Measurements from ENCODE around the gene METTL16.
"Not testable (repeated sequence)": the region's sequence is repeated elsewhere in the genome, so short reads cannot be mapped to it uniquely, and the experiment has no call there.

The METTL16 gene

DNA sequence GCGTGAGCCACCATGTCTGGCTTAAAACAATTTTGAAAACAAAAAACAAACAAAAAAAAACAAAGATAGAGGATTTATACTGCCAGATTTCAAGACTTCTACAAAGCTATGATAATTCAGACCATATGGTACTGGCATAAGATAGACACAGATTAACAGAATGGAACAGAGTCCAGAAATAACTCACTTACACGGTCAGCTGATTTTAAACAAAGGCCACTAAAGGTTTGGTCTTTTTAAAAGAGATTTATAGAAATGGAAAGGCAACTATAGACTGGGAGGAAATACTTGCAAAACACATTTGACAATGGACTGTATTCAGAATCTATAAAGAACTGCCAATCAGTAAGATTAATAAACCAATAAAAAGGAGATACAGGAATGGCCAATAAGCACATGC, 62.2 kb downstream of the METTL16 start:
- DNase-seq: peak; percentile 55

- not testable (repeated sequence) for DNase-seq
These were observed 64.2 kb downstream of the METTL16 start for GRCh38 chr17:2447479-2447878.

DNA sequence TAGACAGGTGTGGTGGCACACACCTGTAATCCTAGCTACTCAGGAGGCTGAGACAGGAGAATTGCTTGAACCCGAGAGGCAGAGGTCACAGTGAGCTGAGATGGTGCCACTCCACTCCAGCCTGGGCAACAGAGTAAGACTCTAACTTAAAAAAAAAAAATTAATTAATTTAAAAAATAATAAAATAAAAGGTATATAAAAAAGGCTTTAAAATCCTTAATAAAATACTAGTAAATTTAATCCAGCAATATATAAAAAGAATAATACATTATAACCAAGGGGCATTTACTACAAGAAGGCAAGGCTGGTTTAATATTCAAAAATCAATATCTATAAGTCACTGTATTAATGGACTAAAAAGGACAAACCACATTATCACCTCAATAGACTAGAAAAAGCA, 66.0 kb downstream of the METTL16 start:
- DNase-seq: no peak

GRCh38 chr17:2444382-2444781, 67.3 kb downstream of the METTL16 start:
- no peak for DNase-seq

DNA sequence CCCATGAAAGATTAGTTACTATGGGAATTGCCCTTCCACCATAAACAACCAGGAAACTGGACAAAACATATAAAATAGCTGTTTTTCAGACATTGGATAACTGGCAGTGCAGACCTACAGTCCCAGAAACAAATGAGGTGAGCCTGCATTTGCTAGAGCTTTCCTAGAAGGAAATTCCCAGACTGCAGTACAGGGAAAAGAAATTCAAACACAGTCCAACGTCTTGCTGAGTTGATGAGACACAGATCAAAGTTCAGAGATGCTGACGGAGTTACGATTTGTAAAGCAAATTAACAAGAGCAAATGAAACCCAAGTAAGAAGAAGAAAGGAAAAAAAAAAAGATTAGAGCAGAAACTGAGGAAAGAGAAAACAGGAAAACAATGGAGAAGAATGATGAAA, 69.5 kb downstream of the METTL16 start:
- no peak for DNase-seq

DNA sequence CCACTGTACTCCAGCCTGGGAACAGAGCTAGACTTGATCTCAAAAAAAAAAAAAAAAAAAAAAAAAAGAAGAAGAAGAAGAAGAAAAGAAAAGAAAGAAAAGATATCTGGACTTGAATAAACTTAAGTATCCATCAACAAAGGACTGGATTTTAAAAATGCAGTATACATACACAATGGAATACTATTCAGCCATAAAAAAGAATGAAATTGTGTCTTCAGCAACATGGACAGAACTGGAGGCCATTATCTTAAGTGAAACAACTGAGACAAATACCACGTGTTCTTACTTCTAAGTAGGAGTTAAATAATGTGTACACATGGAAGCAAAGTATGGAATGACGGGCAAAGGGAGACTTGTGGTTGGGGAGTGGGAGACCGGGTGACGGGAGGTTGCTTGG, 70.8 kb downstream of the METTL16 start:
- no peak for DNase-seq

- DNase-seq: not testable (repeated sequence)
These were observed 71.7 kb downstream of the METTL16 start for GRCh38 chr17:2439997-2440396.

GRCh38 chr17:2438823-2439222, 72.9 kb downstream of the METTL16 start:
- no peak for DNase-seq

DNA sequence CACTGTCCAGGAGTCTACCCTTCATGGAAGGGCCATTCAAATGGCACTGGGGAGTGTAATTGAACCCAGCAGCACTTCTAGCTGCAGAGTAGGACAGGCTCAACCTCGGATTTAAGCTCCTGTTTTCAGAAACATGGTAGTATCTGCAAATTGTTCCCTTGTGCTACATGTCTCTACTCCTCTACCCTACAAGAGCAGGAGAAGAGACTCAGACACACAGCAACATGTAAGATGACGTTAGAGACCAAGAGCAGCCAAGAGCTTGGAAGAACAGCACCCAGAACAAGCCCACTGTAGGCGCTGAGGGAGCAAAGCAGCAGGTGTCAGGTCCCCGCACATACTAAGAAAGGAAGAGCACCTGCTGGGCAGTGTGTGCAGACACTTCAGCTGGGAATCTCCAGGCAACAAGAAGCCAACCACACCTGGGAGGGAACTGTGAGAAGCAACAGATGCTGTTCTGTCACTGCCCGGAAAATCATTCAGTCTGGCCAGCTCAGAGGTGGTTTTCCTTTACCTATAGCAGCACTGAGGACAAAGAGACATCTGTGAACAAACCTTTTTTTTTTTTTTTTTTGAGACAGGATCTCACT, 75.3 kb downstream of the METTL16 start:
- DNase-seq: no peak

DNA sequence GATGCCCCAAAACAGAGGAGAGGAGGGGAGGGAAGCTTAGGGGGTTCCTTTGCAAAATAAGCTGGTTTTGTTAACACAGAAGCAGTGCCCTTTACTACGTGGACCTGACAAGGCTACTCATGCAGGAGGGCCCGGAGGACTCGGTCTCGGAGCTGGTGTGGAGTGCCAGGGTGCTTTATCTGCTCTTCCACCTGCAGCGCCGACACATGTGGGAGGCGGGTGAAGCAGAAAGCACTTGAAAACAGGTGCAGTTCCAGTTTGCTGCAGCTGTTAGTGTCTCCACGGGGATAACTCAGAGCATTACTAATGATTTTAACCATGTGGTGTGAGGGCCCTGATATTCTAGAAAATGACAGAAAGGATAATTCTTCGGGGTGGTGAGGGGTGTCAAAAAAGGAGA, 75.8 kb downstream of the METTL16 start:
- no peak for DNase-seq

GRCh38 chr17:2435181-2435741, 76.4 kb downstream of the METTL16 start:
- DNase-seq: no peak

GRCh38 chr17:2433696-2434095, 78.0 kb downstream of the METTL16 start:
- DNase-seq: no peak

DNA sequence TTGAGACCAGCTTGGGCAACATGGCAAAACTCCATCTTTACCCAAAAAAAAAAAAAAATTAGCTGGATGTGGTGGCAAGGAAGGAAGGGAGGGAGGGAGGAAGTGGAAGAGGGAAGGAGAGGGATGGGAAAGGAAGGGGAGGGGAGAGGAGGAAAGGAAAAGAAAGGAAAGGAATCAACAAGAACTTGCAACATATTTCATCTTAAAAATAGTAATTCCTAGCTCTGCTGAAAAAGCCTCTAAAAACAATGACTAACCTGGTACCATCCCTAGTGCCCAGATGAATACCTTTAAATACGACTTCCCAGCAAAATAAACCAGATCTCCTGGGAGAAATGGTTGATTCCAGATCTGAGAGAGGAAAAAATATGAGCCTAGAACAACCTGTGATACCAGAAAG, 83.8 kb downstream of the METTL16 start:
- no peak for DNase-seq

DNA sequence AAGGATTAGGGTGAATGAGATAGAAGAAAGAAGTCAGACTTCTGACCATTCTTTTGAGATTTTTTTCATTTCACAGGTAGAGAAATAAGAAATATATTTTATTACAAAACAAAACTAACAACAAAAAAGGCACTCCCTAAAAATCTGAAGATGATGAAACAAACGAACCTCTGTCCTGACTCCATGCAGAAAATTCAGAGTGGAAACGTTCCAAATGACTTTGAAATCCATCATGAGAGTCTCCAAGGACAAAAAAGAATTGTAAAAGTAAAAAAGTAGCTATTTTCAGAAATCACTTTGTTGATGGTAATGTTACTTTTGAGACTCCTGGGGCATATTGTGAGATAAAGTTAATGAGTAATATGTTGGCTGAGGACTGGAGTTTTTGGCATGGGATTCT, 84.5 kb downstream of the METTL16 start:
- DNase-seq: no peak

GRCh38 chr17:2423271-2423670, 88.4 kb downstream of the METTL16 start:
- peak; percentile 99 for DNase-seq

- DNase-seq: peak; percentile 75
These were observed 90.2 kb downstream of the METTL16 start for GRCh38 chr17:2421315-2422147.

DNA sequence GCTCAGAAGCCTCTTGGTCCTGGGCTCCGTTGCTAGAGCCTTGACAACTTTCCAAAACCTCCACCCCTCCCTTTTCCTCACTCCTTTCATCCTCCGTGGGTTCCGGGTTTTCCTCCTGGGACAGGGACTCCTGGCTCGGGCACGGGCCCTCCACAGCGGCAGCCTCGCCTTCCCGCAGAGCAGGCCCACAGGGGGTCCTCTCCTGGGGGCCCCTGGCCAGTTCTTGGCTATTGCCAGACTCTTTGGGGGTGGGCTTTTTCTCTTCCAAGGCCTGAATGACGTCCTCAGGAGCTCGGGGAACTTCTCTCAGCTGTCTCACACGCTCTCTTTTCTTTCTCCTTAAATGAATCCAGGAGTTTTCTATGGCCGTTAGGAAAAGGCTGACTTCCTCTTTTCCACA, 91.5 kb downstream of the METTL16 start:
- DNase-seq: no peak

- DNase-seq: no peak
These were observed 92.2 kb downstream of the METTL16 start for GRCh38 chr17:2419486-2419885.

GRCh38 chr17:2418572-2418971, 93.1 kb downstream of the METTL16 start:
- peak; percentile 71 for DNase-seq

DNA sequence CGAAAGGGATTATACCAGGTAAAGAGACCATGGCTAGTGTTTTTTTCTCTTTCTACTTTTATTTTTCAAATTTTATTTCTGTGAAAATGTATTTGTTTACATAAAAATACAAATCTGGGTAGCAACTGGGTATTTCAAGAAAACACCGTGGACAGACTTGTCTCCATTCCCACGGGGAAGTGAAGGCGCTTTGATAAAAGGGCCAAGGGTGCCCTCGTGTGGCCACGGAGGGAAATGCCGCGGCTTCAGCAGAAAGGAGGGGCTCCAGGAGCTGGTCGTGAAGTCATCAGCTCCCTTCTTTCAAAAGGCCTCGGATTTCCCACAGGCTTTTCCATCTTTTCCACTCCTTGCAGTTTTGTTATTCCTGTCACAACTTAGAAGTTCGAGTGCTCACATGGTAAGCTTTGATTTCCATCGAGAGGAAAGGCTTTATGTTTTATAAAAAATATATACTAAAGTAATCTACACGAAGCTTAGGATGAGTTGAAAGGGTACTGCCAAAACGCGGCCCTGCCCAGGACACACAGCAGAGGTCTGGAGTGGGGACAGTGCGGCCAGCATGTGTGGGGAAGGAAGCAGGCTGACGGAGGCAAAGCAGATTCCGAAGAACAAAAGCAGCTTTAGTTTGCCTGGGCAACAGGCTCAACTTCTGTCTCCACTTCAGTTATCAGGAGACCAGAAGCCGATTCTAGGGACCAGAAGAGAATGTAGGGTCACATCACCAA, 95.5 kb downstream of the METTL16 start:
- peak; percentile 96 for DNase-seq

DNA sequence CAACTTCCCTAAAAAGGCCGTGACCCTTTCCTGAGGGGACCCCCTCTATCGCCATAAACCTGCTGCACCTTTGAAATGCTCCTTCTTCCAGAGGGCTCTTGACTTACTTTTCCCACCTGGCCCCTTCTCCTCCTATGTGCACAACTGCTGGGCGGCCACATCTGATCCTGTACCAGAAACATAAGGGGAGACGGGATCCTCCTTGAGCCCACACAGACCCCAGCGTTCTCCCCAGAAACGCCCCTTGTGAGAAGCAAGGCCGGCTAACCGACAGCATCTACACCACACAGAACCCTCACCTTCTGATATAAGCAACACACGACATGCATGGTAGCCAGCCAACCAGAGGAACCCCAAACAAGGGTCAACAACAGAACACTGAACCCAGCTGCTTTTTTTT, 96.6 kb downstream of the METTL16 start:
- DNase-seq: no peak

- no peak for DNase-seq
These were observed 97.1 kb downstream of the METTL16 start for GRCh38 chr17:2414446-2415064.

- no peak for DNase-seq
These were observed 99.1 kb downstream of the METTL16 start for GRCh38 chr17:2412561-2413021.
